GM12864 (cell line): ENCODE data around the gene EEF2KMT.
A peak's percentile ranks its signal among the peaks of the same experiment; 100 is the strongest.
"Not testable (repeated sequence)": the region's sequence is repeated elsewhere in the genome, so short reads cannot be mapped to it uniquely, and the experiment has no call there.

ENCODE experiments used
- DNase-seq: peaks from one replicate; pipeline ENCODE4 v3.0.0-alpha.2; 2011; ENCODE audit warnings: low read depth
- H3K4me3 ChIP-seq: 2 replicates; pipeline ENCODE4 v1.5.1; 2011; ENCODE audit warnings: mild to moderate bottlenecking, low read depth, low read length, control low read depth
- TF ChIP-seq, protein P1 (sequence below): IDR thresholded peaks from 2 replicates; pipeline ENCODE4 v1.5.1; 2011; ENCODE audit warnings: low read depth, mild to moderate bottlenecking, moderate library complexity, low read length, control low read depth, inconsistent platforms; ENCODE audit errors: missing control alignments

Gene EEF2KMT

GRCh38 chr16:5108505-5109158, 11.0 kb upstream of the EEF2KMT start:
- TF ChIP-seq, protein P1, sequence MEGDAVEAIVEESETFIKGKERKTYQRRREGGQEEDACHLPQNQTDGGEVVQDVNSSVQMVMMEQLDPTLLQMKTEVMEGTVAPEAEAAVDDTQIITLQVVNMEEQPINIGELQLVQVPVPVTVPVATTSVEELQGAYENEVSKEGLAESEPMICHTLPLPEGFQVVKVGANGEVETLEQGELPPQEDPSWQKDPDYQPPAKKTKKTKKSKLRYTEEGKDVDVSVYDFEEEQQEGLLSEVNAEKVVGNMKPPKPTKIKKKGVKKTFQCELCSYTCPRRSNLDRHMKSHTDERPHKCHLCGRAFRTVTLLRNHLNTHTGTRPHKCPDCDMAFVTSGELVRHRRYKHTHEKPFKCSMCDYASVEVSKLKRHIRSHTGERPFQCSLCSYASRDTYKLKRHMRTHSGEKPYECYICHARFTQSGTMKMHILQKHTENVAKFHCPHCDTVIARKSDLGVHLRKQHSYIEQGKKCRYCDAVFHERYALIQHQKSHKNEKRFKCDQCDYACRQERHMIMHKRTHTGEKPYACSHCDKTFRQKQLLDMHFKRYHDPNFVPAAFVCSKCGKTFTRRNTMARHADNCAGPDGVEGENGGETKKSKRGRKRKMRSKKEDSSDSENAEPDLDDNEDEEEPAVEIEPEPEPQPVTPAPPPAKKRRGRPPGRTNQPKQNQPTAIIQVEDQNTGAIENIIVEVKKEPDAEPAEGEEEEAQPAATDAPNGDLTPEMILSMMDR: no peak
- H3K4me3 ChIP-seq: no peak overlapping the region
- DNase-seq: no peak

- not testable (repeated sequence) for DNase-seq, H3K4me3 ChIP-seq
Measured at GRCh38 chr16:5105039-5105438, 7.4 kb upstream of the EEF2KMT start.

DNA sequence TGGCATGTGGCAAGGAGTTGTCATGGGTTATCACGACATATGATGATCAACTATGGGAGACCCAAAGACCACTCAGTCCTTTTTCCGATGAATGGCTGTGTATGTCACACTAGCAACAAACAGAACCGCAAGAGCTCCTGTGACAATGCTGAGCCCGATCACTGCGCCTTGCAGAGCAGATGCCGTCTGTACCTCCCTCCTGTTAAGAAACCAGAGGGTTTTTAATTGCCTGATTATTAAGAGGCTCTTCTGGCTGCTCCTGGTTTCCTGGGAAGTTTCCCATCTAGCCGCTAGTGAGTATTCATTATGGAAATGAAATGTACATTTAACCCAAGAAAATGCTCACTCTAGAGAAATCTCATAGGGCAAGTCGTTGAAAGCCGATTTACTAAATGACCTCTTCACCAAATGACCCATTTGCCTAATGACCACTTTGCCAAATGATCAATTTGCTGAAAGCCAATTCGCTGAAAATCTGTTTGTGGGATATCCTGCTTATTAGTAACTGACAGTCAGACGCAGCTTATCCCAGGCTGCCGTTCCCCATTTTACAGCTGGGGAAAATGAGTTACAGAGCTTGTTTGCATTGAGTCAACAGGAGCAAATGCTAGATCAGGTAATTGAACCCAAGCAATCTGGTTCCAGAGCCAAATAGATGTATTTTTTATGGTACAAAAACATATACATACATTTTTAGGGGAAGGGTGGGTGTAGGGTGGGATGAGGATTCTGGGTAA, 5.9 kb upstream of the EEF2KMT start:
- DNase-seq: not testable (repeated sequence)

GRCh38 chr16:5099174-5099573, 1.6 kb upstream of the EEF2KMT start:
- DNase-seq, H3K4me3 ChIP-seq: not testable (repeated sequence)

More for the DNA sequence above, 5.9 kb upstream of the EEF2KMT start:
- H3K4me3 ChIP-seq: not testable (repeated sequence)

DNA sequence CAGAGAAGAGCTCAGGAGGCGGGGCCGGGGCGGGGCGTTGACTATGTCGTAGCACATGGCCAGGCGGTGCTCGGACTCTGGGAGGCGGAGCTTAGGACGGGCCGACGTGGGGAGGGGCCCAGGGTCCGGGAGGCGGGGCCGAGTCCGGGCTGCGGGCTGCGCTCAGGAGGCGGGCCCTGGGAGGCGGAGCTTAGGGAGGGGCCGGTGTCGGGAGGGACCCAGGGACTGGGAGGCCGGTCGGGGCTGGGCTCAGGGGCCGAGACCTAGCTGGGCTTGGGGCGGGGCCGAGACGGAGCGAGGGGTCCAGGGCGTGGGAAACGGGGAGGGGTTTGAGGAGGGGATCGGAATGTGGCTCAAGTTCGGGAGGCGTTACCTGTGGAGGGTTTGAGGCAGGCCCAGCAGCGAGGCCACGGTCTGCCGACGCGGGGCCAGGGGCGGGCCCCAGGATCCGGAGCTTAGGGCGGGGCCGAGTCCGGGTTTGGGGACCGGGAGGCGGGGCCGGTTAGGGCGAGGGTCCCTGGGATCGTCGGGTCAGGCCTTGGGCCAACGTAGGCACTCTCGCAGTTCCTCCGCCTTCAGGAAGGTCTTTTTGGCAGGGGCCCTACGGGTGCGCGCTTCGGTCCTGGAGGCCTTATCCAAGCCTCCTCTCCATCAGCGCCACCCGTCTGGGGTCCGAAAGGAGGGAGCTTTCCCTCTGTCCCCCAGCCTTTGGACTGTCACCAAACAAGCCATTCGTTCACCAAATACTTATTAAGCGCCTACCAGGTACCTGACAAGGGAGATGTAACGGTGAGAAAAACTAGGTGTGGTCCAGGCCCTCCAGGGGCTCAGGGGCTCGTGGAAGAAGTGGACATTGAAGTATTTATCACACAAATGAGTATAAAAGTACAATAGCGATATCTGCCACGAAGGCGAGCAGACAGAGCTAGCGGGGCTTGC, 895 bp upstream of the EEF2KMT start:
- peak overlapping the region; percentile 65 for H3K4me3 ChIP-seq
- not testable (repeated sequence) for DNase-seq

DNA sequence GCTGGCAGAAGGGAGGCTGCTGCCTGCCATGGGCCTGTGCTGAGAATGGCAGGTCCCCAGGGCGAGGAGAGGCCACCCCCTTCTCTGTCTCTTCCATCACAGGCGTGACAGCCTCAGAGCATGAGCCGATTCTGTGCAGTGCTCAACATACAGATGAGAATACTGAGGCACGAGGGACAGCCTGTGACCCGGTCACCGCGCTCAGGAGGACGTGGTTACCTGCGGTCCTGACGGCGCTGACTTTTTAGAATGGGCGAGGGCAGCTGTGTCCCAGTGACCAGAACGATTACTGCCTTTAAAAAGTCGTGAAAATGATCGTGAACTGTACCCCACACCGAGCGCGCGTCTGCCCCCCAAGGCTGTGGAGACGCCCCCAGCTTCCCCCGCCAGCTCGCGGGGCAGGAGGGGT, 530 bp downstream of the EEF2KMT start:
- DNase-seq: not testable (repeated sequence)
- peak overlapping the region; percentile 66 for H3K4me3 ChIP-seq

DNA sequence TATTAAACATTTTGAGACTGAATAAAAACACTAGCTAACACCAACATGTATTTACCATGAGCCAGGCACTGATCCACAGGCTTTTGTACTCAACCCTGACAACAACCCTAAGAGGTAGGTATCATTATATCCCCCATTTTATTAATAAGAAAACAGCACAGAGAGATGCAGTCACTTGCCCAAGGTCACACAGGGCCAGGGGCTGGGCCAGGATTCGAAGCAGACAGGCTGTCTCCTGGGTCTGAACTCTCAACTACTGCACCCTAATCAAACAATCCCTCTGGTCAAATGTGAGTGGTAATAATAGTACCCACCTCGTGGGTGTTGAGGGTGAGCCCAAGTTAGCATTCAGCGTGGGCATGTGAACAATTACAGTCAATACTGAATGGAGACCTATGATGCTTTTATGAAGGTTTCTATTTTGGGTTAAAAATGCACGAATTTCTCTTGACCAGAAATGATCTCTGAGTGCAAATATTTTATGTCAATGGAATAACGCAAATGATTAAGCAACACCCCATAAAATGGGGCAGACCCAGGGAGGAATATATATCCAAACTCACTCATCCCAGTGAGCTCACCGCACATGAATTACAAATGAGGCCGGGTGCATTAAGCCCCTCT, 1.0 kb downstream of the EEF2KMT start:
- peak overlapping the region; percentile 66 for H3K4me3 ChIP-seq
- DNase-seq: not testable (repeated sequence)

GRCh38 chr16:5095145-5095830, 2.3 kb downstream of the EEF2KMT start:
- DNase-seq, H3K4me3 ChIP-seq: not testable (repeated sequence)

DNA sequence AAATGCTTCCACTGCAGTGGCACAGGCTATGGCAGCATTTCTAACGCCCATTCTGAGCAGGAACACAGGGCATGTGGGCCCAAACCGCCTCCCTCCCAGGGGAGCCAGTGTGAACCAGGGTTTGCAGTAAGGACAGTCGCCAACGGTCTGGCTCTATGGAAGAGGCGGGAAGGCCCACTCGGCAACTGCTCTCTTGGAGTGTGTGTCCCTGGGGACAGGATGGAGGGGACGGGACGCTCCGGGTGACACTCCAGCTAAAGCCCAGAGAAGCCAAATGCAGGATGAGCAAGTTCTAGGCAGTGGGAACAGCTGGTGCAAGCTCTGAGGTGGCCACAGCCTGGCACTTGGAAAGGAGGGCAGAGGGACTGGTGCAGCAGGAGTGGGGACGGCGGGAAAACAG, 3.8 kb downstream of the EEF2KMT start:
- DNase-seq, H3K4me3 ChIP-seq: not testable (repeated sequence)

DNA sequence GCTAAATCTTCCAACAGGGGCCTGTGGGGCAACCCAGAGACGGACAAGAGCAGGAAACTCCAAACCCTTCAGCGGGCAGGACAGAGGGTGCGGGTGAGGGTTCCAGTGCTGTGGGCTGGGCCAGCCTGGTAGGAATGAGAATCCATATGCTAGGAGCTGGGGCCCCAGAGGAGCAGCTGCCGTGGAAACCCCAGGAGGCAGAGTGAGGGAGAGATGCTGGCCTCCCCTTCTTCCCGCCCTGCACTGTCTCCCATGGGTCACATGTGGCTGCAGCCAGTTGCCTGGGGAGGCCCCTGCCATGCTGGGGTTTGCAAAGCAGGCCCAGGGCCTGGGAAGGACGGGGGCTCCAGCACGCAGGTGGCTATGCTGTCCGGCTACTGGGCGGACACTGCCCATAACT, 4.5 kb downstream of the EEF2KMT start:
- H3K4me3 ChIP-seq, DNase-seq: not testable (repeated sequence)

GRCh38 chr16:5090592-5090991, 7.0 kb downstream of the EEF2KMT start:
- DNase-seq, H3K4me3 ChIP-seq: not testable (repeated sequence)

DNA sequence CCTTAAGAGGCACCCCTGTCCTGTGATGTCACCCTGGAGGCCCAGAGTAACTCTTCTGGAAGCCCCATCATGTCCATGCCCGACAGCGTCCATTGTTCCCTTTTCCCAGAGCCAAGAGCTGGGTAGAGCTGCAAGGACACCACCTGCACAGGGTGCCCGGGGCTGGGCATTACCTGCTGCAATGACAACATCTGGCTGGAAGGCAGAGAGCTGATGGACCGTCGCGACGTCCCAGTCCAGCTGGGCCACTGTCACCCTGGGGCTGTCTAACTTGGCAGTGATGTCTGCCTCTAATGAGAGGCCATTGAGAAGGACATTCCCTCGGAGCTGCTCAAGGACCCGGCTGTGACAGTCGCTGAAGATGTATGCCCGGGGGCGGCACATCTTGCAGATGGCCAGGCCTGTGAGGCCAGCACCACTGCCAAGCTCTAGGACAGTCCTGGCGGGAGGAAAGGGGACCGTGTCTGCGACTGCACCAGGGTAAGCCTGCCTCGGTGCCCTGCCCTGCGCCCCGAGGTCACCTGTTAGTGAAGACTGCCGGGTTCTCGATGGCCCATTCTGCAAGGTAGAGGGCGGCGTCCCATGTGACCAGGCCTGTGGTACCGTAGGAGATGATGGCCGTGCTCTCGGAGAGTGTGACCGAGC, 7.6 kb downstream of the EEF2KMT start:
- not testable (repeated sequence) for DNase-seq, H3K4me3 ChIP-seq

- H3K4me3 ChIP-seq, DNase-seq: not testable (repeated sequence)
Measured at GRCh38 chr16:5088936-5089335, 8.7 kb downstream of the EEF2KMT start.

DNA sequence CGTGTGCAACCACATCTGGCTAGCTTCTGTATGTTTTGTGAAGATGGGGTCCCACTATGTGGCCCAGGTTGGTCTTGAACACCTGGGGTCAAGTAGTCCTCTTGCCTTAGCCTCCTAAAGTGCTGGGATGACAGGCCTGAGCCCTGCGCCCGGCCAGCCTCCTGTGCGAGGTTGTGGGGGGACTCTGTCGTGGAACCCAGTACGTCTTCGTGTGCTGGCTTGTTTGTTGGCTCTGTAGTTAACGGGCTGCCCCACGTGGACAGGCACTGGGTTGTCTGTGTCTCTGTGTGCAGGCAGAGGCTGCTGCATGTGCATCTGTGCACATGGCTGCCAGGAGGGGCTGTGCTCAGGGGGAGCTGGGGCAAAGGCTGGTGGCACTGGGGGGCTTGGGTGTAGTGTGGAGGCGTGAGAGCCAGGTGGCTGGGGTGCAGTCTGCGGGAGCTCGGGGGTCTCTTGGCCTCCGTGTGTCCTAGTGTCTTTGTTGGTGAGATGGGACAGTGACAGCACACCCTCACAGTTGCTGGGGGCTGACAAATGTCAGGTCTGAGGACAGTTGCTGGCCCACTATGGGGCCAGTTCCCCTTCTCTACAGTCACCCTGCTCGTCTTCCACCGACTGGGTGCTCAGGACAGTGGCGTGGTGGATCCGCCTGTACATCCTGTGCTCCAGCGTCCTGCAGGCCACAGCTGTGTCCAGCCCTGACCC, 9.4 kb downstream of the EEF2KMT start:
- not testable (repeated sequence) for H3K4me3 ChIP-seq, DNase-seq

GRCh38 chr16:5085716-5086115, 11.9 kb downstream of the EEF2KMT start:
- not testable (repeated sequence) for DNase-seq, H3K4me3 ChIP-seq
